HG03521 (cell line): ENCODE measurements around the gene NPAS4.

ENCODE experiments used
- ATAC-seq: cut with Tn5 transposase; IDR thresholded peaks from one replicate; pipeline ENCODE4 v1.9.1; 2021; ENCODE audit warnings: mild to moderate bottlenecking, moderate library complexity; ENCODE audit not compliant: unreplicated experiment

Gene NPAS4

DNA sequence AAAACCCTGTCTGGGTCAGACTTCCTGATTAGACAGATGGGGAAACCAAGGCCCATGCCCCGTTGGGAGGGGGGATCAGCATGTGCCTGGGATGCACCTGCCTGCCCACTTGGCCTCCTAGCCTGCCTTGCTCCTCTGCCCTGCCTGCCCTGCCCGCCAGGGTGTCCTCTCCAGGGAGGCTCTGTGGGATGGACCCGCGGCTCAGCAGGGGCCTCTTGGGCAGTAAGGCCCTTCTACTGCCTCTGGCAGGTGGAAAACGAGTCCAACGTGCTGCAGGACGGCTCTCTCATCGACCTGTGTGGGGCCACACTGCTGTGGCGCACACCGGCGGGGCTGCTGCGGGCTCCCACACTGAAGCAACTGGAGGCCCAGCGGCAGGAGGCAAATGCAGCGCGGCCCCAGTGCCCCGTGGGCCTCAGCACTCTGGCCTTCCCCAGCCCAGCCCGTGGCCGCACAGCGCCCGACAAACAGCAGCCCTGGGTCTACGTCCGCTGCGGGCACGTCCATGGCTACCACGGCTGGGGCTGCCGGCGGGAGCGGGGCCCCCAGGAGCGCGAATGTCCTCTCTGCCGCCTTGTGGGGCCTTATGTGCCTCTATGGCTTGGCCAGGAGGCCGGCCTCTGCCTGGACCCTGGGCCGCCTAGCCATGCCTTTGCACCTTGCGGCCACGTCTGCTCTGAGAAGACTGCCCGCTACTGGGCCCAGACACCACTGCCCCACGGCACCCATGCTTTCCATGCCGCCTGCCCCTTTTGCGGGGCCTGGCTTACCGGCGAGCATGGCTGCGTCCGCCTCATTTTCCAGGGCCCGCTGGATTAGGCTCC, 54.7 kb downstream of the NPAS4 start:
- no peak for ATAC-seq
